ENCODE data around the gene PLIN4.
"Not testable (repeated sequence)": the region's sequence is repeated elsewhere in the genome, so short reads cannot be mapped to it uniquely, and the experiment has no call there.

The PLIN4 gene, protein sequence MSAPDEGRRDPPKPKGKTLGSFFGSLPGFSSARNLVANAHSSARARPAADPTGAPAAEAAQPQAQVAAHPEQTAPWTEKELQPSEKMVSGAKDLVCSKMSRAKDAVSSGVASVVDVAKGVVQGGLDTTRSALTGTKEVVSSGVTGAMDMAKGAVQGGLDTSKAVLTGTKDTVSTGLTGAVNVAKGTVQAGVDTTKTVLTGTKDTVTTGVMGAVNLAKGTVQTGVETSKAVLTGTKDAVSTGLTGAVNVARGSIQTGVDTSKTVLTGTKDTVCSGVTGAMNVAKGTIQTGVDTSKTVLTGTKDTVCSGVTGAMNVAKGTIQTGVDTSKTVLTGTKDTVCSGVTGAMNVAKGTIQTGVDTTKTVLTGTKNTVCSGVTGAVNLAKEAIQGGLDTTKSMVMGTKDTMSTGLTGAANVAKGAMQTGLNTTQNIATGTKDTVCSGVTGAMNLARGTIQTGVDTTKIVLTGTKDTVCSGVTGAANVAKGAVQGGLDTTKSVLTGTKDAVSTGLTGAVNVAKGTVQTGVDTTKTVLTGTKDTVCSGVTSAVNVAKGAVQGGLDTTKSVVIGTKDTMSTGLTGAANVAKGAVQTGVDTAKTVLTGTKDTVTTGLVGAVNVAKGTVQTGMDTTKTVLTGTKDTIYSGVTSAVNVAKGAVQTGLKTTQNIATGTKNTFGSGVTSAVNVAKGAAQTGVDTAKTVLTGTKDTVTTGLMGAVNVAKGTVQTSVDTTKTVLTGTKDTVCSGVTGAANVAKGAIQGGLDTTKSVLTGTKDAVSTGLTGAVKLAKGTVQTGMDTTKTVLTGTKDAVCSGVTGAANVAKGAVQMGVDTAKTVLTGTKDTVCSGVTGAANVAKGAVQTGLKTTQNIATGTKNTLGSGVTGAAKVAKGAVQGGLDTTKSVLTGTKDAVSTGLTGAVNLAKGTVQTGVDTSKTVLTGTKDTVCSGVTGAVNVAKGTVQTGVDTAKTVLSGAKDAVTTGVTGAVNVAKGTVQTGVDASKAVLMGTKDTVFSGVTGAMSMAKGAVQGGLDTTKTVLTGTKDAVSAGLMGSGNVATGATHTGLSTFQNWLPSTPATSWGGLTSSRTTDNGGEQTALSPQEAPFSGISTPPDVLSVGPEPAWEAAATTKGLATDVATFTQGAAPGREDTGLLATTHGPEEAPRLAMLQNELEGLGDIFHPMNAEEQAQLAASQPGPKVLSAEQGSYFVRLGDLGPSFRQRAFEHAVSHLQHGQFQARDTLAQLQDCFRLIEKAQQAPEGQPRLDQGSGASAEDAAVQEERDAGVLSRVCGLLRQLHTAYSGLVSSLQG (N-terminal part only)

DNA sequence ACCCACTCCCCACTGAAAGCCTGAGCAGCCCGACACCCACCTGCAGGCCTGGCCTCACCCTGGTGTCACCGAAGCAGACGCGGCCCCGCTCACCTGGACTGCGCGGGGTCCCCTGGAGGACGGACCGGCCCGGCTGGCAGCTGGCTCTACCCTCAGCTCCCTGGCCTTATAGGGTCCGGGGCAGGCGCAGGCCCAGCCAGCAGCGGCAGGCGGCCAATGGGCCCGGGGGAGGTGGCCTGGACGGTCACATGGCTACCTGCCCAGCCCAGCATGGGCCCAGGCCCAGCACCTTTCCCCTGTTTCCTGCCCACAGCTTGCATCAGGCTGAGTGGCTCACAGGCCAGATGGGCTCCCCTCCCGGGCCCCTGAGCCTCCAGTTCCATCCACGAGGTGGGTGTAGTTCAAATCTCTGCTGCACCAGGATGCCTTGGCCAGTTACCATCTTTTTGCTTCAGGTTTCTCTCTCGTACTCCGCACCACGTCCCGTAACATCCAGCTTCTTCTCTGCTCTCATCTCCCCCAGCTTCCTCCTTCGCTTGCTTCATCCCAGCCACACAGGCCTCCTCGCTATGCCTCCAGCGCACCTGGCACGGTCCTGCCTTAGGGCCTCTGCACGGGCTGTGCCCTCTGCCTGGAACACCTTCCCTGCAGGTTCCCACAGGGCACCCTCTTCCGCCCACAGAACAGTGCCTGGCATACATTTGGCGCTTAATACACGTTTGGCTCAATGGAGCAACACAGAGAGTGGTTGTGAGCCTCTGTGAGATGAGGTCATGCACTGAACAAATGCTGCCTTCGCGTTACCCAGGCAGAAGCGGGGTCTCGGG, at the start of gene PLIN4:
TSS of gene PLIN4 (minus strand) at position 142 of the 827 bp plus-strand sequence. CDS start 214 bp downstream, outside the sequence.
- no peak for DNase-seq (ENCODE audit: low read depth)

DNA sequence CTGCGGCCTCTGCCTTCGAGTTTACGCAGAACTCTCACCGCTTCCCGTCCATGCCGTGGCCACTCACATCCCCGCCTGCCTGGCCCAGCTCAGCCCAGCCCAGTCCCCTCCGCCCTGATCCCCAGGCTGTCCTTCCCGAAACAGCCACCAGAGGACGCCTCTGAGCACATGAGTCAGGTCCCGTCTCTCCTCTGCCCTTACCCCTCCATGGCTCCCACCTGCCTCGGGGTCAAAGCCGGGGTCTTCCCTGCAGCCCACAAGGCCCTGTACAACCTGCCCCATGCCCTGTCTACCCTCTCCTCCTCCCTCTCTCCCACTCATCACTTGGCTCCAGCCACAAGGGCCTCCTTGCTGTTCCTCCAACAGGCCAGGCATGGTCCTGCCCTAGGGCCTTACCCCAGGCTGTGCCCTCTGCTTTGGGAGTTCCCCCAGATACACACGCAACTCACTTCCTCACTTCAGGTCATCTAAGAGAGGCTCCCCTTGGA, 49.3 kb upstream of the PLIN4 start:
- DNase-seq (ENCODE audit: low read depth), result no peak

DNA sequence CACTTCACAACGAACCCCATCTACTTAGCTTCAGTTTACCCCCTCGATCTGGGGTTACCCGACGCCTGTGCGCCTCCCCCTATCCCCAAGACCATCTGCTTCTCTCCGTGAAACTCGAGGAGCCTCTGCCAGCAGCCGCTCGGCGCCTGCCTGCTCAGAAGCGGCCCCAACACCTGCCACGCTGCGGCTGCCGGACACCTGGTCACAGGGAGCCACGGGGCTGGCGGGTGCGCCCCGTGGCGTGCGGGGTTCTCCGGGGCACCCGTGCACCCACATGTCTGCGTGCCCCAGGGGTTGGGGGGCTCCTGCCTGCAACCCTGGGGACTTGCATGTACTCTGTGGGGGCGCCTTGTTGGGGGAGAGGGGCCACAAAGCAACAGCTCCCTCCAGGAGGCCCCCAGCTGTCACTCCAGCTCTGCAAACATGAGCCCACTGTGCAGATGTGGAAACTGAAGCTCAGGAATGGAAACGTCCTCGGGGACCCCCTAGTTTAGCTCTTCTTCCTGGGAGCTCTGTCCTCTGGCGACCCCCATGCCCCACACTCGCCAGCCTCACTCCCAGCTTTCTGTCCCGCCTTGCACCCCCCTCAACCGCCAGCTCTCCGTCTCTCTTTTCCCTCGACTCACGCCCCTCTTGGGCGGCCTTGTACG, 48.2 kb upstream of the PLIN4 start:
- no peak for DNase-seq (ENCODE audit: low read depth)

DNA sequence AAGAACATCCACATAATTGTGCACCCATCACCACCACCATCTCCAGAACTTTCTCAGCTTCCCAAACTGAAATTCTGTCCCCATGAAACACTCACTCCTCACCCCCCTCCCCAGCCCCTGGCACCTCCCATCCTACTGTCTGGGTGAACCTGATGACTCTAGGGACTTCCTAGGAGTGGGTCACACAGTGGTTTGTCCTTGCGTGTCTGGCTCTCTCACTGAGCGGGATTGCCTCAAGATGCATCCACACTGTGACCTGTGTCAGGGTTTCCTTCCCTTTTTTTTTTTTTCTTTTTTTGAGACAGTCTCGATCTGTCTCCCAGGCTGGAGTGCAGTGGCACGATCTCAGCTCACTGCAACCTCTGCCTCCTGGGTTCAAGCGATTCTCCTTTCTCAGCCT, 45.3 kb upstream of the PLIN4 start:
- not testable (repeated sequence) for DNase-seq (ENCODE audit: low read depth)

DNA sequence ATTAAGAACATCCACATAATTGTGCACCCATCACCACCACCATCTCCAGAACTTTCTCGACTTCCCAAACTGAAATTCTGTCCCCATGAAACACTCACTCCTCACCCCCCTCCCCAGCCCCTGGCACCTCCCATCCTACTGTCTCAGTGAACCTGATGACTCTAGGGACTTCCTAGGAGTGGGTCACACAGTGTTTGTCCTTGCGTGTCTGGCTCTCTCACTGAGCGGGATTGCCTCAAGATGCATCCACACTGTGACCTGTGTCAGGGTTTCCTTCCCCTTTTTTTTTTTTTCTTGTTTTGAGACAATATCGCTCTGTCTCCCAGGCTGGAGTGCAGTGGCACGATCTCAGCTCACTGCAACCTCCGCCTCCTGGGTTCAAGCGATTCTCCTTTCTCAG, 43.8 kb upstream of the PLIN4 start:
- not testable (repeated sequence) for DNase-seq (ENCODE audit: low read depth)

DNA sequence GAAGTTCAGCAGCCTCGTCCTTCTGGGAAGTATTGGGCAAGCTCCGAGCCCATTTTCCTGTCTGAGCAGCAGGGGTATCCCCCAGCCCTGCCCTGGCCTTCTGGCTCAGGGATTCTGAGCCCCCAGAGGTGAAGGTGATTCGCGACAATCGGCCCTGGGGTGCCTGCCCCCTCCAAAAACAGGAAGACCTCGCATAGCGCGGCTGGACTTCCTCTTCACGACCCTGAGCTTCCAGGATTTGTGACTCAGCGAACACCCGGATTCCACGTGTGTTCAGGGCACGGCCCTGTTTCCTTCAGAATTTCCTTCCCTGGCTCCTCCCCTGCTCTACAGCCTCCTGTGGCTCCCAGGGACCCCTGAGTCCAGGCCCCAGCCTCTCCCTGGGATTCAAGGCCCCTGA, 41.3 kb upstream of the PLIN4 start, which contains the start of gene SEMA6B:
TSS of gene SEMA6B (minus strand) at position 116 of the 400 bp plus-strand sequence. CDS start 1,227 bp downstream, outside the sequence.
- no peak for DNase-seq (ENCODE audit: low read depth)

DNA sequence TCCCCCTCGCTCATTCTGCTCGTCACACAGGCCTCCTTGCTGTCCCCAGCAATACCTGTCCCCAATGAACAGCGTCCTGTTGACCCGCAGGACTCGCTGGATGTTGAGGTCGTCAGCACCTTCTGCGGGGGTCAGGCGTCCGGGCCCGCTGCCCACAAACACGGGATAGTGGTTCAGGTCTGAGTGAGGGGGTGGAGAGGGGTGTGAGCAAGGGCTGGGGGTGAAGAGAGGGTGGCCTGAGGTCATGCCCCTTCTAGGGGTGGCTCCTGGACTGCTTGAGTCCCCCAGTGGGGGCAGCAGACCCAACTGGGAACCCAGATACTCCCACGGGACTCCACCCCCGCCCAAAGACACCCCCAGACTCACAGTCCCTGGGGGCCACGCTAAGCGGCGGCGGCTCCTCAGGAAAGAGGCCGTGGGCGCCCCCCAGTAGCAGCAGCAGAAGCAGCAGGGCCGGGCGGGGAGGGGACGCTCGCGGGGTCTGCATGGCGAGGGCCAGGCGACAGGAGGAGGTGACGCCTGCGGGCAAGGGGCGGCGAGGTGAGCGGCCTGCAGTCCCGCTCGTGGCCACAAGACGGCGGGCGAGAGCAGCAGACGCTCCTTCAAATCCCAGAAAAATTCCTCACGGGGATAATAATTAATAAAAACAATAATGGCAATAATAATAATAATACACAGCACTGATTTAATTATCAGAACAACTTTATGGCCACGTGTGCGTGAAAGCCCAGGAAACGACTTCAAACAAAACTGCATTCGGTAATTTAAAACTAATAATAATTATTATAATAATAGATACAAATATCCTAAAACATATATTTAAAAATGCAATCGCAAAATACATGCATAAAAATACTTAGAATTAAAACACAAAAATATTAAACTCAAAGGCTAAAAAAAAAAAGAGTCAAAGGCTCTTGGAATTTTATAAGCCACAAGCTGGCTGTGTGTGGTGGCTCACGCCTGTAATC, 40.0 kb upstream of the PLIN4 start:
- DNase-seq (ENCODE audit: low read depth), result no peak

DNA sequence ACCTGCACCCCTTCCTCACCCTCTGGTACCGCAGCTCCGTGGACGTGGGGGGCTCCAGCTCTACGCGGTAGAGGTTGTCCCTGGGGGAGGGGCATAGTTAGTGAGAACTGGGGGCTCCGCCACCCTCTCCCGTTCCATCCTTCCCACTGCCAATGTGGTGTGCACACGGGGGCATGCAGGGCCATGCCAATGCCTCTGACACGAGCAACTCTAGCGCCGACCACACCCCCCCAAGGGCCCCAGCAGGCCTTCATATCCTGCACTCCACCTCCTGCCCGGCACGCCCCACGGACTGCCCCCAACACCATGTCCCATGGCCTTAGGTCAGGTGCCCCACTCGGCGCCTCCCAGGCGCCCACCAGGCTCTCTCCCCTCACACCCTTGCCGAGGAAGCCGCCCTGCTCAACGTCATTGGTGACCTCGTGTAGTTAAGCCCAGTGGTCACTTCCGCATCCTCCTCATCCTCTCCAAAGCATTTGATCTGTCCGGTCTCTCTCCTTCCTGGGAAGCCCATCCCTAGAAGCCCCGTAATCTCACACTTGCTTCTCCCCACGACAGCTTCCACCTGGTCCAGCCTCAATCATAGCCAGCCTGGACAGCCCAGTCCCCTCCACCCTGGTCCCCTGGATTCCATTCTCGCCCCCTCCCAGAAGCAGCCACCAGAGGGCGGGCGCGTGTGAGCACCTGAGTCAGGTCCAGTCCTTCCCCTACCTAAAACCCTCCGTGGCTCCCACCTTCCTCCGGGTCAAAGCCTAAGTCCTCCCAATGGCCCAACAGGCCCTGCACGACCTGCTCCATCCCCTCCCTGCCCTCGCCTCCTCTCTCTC, 39.1 kb upstream of the PLIN4 start:
- DNase-seq (ENCODE audit: low read depth), result no peak

DNA sequence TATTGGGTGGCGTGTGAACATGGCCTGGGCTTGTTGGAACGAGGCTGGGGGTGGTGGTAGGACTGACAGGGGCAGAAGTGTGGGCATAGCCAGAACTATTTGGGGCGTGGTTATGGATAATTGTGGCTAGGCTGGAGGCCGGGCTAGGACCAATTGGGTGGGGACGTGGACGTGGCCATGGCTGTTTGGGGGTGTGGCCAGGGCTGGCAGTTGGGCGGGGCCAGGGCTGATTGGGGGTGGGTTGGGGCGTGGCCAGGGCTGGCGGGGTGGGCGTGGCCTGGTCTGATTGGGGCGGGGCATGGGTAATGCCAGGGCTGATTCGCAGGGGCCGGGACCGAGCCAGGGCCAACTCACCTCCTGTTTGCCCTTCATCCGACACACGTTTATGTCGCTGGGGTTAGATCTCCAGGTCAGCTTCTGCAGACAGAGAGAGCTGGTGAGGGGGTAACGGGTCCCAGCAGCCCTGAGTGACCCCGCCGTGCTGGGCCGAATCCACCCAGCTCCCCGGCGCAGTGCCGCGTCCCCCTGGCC, 38.4 kb upstream of the PLIN4 start:
- no peak for DNase-seq (ENCODE audit: low read depth)

DNA sequence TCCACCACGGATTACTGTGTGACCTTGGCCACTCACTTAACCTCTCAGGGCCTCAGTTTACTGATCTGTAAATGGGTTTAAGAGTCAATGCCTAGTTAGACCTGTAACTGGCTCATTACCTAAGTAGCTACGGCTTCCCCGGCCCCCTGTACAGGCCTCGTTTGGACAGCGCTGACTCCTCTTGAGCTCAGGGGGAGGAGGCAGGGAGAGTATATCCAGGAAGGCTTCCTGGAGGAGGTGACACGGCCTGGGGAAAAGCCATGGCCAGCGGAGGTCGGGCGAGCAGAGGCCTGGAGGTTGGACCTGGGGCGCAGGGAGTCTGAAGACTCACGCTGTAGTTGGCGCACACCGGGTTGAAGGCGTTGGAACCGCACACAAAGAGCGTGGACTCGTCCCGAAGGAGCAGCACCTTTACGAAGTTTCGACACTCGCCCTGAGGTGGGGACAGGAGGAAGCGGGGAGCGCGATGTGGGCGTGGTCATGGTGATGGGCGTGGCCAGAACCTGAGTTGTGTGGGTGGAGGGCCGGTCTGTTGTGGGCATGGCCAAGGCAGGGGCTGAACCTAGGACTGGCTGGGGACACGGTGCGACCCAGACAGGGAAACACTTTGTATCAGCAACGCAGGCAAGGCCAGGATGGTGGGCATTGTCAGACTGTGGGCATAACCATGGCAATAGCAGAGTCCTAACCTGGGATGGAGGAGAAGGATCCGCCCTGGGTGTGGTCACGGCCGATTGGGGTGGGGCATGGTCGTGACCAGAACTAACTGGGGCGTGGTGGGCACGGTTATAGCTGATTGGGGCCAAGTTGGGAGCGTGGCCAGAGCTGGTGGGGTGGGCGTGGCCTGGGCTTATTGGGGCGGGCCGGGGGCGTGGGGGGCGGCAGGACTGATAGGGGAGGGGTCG, 37.6 kb upstream of the PLIN4 start:
- DNase-seq (ENCODE audit: low read depth), result no peak

DNA sequence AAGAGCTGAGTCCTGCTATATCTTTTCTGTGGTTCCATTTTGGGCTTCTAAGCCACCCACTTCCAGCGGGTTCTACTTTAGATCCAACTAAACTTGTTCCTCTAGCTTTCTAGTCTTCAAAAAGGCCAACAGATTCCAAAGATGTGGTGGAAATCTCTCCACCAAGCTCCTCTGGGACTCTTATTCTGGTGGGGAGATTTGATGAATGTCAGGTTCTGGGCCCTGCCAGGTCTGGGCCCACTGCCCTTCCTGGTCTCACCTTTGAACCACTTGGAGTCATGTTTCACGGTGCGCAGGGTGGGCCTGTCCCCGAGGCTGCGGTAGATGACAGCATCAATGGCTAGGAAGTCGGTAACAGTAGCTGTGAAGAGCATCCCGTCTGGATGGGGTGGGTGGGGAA, 36.4 kb upstream of the PLIN4 start:
- no peak for DNase-seq (ENCODE audit: low read depth)

DNA sequence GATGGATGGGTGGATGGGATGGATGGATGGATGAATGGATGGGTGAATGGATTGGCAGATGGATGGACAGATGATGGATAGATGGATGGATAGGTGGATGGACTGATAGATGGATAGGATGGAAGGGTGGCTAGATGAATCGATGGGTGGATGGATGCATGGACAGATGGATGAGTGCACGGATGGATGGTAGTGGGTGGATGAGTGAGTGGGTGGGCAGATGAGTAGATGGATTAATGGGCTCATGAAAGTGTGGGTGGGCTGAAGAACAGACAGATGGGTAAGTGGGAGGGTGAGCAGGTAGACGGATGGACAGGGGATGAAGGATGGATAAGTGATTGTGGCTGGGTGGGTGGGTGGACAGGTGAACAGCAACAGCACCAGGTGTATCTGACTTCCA, 35.5 kb upstream of the PLIN4 start:
- DNase-seq (ENCODE audit: low read depth), result no peak

DNA sequence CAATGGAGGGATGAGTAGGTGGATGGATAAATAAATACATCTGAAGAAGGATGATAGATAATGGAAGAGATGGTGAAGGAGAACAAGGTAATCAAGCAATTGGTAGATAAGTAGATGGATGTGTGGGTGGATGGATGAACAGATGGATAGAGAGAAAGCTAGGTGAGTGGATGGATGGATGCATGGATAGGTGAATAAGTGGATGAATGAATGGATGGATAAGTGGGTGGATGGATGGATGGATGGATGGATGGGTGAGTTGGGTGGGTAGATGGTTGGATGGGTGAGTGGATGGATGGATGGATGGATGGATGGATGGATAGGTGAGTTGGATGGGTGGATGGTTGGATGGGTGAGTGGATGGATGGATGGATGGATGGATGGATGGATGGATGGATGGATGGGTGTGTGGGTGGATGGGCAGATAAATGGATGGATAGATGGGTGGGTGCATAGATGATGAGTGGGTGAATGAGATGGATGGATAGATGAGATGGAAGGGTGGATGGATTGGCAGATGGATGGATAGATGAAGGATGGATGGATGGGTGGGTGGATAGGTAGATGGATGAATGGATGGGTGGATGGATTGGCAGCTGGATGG, 34.9 kb upstream of the PLIN4 start:
- DNase-seq (ENCODE audit: low read depth), result no peak

DNA sequence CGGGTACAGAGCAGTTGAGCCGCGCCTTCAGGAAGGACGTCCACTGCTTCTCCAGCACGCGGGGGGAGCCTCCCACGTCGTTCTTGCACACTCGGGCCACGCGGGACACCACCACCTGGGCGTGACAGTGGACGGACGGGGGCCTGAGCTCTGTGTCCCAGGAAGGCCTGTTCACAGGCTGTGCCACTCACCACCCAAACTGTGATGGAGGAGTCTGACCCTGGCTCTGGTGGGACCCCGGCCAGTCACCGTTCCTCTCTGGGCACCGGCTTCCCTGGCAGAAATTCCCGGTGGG, 34.2 kb upstream of the PLIN4 start:
- no peak for DNase-seq (ENCODE audit: low read depth)

DNA sequence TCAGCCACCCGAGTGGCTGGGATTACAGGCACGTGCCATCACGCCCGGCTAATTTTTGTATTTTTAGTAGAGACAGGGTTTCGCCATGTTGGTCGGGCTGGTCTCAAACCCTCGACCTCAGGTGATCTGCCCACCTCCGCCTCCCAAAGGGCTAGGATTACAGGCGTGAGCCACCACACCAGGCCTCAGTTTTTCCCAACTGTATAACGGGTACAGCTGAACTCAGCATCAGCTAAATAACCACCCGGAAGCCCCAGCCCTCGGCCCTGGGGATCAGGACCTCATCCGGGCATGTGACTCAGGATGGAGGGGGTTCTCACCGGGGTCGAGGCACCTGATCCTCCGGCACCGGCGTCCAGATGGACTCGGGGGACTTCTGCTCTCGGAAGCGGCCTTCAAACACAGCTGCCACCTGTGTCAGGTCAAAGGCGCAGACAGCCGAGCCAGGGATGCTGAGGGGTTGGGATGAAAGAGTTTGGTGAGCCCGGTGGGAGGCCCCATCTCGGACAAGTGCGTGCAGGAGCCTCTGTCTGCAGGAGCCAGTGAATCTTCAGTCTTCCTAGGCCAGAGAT, 32.3 kb upstream of the PLIN4 start:
- no peak for DNase-seq (ENCODE audit: low read depth)

DNA sequence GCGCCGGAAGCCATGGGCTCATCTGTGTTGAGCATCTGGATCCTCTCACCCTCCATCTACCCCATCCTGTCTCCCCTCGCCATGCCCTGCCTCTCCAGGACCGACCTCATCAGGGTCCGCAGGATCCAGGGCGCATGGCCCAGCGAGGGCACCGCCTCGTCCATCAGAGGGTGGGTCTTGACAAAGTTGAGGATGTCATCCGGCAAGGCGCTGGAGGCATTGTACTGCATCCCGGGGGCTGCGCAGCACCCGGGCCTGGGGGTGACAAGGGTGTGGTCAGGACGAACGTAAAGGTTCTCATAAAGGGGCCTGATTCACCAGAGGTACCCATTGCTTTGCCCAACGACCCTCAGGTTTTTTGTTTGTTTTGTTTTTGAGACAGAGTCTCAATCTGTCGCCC, 31.7 kb upstream of the PLIN4 start:
- no peak for DNase-seq (ENCODE audit: low read depth)

DNA sequence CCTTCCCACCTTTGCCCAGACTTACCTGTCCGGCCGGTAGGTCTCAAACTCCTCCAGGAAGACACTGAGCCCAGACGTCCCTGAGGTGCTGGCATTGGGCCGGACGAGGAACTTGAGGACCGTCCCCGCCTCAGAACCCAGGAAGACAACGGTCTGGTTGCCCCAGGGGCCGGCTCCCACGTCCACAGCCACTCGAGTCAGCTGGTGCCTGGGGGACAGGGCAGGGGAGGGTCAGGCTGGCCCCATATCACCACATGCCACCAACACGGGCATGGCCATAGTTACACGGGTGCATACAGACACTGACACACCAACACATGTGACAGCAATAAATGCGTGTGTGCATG, 29.9 kb upstream of the PLIN4 start:
- DNase-seq (ENCODE audit: low read depth), result no peak

All from GM04503 (cell line).